ENCODE data around the gene VWA8.
"Not testable (repeated sequence)": the region's sequence is repeated elsewhere in the genome, so short reads cannot be mapped to it uniquely, and the experiment has no call there.

The VWA8 gene

DNA sequence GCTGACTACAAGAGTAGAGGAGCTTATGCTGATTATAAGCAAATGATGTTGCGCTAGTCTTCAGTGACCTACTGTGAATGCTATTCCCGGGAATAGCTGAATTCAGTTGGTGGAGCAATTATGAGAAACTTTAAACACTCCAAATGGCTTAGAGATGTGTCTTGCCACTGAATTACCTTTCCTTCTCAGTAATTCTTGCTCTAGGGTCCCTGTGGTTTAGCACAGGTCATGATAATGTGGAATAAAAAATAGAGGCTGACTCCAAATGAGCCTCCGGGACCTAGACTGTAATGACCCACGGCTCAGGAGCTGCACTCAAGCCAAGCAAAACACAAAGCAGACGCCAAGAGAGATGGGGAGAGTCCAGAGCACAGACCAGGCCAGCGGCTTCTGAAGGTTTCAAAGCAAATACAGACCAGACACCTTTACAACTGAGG, 378.9 kb downstream of the VWA8 start:
- TF ChIP-seq, protein P1, sequence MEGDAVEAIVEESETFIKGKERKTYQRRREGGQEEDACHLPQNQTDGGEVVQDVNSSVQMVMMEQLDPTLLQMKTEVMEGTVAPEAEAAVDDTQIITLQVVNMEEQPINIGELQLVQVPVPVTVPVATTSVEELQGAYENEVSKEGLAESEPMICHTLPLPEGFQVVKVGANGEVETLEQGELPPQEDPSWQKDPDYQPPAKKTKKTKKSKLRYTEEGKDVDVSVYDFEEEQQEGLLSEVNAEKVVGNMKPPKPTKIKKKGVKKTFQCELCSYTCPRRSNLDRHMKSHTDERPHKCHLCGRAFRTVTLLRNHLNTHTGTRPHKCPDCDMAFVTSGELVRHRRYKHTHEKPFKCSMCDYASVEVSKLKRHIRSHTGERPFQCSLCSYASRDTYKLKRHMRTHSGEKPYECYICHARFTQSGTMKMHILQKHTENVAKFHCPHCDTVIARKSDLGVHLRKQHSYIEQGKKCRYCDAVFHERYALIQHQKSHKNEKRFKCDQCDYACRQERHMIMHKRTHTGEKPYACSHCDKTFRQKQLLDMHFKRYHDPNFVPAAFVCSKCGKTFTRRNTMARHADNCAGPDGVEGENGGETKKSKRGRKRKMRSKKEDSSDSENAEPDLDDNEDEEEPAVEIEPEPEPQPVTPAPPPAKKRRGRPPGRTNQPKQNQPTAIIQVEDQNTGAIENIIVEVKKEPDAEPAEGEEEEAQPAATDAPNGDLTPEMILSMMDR (IDR thresholded peaks at IDR 0.05; ENCODE audit: control insufficient read depth, insufficient read depth, low read depth, low read length, missing control alignments) = no peak
- no peak for DNase-seq (ENCODE audit: low read depth)
- H3K4me3 ChIP-seq (ENCODE audit: control insufficient read depth, low read depth, low read length) = no peak overlapping the region

DNA sequence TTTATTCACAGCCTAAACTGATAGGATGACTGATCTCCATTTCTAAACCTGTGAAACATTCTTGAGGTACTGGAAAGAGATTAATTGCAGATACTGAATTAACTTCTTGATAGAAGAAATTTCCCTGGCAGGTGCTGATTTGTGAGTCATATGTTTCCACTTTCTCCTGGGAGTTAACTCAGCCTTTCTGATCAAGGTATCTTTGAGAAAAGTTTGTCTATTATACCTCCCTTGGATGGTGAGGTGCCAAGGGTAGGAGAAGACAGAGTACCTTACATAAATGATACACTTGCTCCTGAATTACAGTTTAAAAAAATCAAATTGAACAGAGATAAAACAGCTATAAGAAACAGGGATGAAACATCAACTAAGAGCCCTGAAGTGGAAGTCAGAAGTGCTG, 380.6 kb downstream of the VWA8 start:
- TF ChIP-seq, protein P1 (IDR thresholded peaks at IDR 0.05; ENCODE audit: control insufficient read depth, insufficient read depth, low read depth, low read length, missing control alignments) = no peak
- DNase-seq (ENCODE audit: low read depth) = no peak
- H3K4me3 ChIP-seq (ENCODE audit: control insufficient read depth, low read depth, low read length) = no peak overlapping the region

DNA sequence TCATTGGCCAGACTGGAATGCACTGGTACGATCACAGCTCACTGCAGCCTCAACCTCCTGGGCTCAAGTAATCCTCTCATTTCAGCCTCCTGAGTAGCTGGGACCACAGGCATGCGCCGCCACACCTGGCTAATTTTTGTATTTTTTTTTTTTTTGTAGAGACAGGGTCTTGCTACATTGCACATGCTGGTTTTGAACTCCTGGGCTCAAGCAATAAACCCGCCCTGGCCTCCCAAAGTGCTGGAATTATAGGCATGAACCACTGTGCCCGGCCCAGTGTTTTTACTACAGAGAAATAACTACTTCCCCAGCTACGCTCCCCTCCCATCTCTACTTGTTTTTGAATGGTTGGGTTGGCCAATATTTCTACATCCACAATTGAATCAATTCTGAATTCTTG, 381.0 kb downstream of the VWA8 start:
- TF ChIP-seq, protein P1 (IDR thresholded peaks at IDR 0.05; ENCODE audit: control insufficient read depth, insufficient read depth, low read depth, low read length, missing control alignments) = no peak
- DNase-seq (ENCODE audit: low read depth) = no peak
- no peak overlapping the region for H3K4me3 ChIP-seq (ENCODE audit: control insufficient read depth, low read depth, low read length)

DNA sequence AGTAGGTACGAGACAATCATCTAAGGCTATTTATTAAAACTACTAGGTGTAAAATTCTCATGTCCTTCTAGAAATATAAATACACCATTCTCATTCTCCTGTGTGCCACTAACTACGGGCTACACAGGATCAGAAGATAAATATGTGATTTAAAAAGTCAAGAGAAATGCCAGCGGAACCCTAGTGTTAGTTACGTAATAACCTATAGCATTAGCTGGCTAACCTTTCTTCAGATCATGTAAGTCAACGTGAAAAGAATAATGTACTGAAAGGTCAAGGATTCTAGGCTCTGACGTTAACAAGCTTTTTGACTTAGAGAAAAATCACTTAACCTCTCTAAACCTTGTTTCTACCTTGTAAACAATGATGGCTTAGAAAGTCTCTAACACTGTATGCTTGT, 381.7 kb downstream of the VWA8 start:
- TF ChIP-seq, protein P1 (IDR thresholded peaks at IDR 0.05; ENCODE audit: control insufficient read depth, insufficient read depth, low read depth, low read length, missing control alignments) = no peak
- no peak for DNase-seq (ENCODE audit: low read depth)
- no peak overlapping the region for H3K4me3 ChIP-seq (ENCODE audit: control insufficient read depth, low read depth, low read length)

DNA sequence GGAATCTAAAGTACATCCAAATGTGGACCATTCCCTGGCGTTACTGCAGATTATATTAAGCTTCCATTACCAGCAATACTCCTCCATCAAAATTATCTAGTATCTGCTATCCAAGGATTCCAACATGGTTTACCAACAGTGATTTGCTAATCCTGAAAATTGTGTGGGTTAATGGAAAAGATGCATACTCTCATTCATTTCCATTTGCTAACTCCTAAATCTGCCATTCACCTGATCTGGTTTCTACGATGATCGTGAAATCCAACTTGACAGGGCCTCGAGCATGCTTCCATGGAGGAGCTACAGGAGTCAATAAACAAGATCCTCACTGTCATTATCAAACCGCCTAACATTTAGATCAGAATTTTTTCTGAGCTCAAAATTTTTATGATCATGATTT, 382.5 kb downstream of the VWA8 start:
- TF ChIP-seq, protein P1 (IDR thresholded peaks at IDR 0.05; ENCODE audit: control insufficient read depth, insufficient read depth, low read depth, low read length, missing control alignments) = no peak
- no peak for DNase-seq (ENCODE audit: low read depth)
- no peak overlapping the region for H3K4me3 ChIP-seq (ENCODE audit: control insufficient read depth, low read depth, low read length)

DNA sequence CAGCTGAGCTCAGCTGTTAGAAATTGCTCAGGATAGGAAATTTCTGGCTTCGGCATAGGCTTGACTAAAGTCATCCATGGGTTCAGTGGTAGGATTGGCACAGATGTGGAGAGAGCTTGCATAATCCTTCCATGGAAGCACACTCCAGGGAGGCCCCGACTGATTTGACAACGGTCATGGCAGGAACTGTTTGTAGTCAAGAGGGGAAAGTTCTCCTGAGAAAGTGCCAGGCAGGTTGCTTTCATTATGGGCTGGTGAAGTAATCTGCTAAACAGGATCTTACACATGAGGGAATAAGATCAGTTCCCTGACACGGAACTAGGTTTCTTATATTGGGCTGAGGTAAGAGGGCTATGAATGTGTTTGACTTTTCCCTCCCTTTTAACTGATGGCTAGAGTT, 383.5 kb downstream of the VWA8 start:
- H3K4me3 ChIP-seq (ENCODE audit: control insufficient read depth, low read depth, low read length) = no peak overlapping the region
- peak; percentile 37 for DNase-seq (ENCODE audit: low read depth)
- TF ChIP-seq, protein P1 (IDR thresholded peaks at IDR 0.05; ENCODE audit: control insufficient read depth, insufficient read depth, low read depth, low read length, missing control alignments) = no peak

DNA sequence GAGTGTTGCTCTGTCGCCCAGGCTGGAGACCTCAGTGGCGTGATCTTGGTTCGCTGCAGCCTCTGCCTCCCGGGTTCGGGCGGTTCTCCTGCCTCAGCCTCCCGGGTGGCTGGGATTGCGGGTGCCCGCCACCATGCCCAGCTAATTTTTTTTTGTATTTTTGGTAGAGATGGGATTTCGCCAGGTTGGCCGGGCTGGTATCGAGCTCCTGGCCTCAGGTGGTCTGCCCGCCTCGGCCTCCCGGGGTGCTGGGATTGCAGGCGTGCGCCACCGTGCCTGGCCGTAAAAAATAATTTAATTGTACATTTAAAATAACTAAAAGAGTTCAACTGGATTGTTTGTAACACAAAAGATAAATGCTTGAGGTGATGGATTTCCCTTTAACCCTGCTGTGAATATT, 387.3 kb downstream of the VWA8 start:
- not testable (repeated sequence) for H3K4me3 ChIP-seq (ENCODE audit: control insufficient read depth, low read depth, low read length)

DNA sequence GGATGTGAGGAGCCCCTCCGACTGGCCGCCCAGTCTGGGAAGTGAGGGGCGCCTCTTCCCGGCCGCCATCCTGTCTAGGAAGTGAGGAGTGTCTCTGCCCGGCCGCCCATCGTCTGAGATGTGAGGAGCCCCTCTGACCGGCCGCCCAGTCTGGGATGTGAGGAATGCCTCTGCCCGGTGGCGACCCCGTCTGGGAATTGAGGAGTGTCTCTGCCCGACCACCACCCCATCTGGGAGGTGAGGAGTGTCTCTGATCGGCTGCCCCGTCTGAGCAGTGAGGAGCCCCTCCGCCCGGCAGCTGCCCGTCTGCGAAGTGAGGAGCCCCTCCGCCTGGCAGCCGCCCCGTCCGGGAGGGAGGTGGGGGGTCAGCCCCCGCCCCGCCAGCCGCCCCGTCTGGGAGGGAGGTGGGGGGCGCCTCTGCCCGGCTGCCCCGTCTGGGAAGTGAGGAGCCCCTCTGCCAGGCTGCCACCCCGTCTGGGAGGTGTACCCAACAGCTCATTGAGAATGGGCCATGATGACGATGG, 389.0 kb downstream of the VWA8 start:
- not testable (repeated sequence) for H3K4me3 ChIP-seq (ENCODE audit: control insufficient read depth, low read depth, low read length); DNase-seq (ENCODE audit: low read depth)

More for the DNA sequence above, 387.3 kb downstream of the VWA8 start:
- DNase-seq (ENCODE audit: low read depth) = not testable (repeated sequence)
